IPS-20b (cell line): Measurements from ENCODE around the gene FHIT.

ENCODE experiments used
- H3K27ac ChIP-seq: one replicate; pipeline ENCODE4 v1.5.1; 2013; ENCODE audit warnings: low read length
- H3K27me3 ChIP-seq: 2 replicates; pipeline ENCODE4 v1.6.1; 2013; ENCODE audit warnings: mild to moderate bottlenecking, low read length, inconsistent platforms; ENCODE audit not compliant: insufficient read depth
- H3K36me3 ChIP-seq: 2 replicates; pipeline ENCODE4 v1.6.1; 2013; ENCODE audit warnings: low read depth, mild to moderate bottlenecking, inconsistent platforms, low read length, moderate library complexity; ENCODE audit not compliant: insufficient read depth
- H3K4me1 ChIP-seq: 2 replicates; pipeline ENCODE4 v1.6.1; 2013; ENCODE audit warnings: mild to moderate bottlenecking, control low read depth, inconsistent platforms, low read length, moderate library complexity; ENCODE audit not compliant: insufficient read depth
- H3K4me3 ChIP-seq: 2 replicates; pipeline ENCODE4 v1.5.1; 2013; ENCODE audit warnings: mild to moderate bottlenecking, low read length, inconsistent platforms
- H3K9ac ChIP-seq: 2 replicates; pipeline ENCODE4 v1.6.1; 2013; ENCODE audit warnings: low read depth, mild to moderate bottlenecking, inconsistent platforms, low read length, moderate library complexity
- H3K9me3 ChIP-seq: 2 replicates; pipeline ENCODE4 v1.6.1; 2013; ENCODE audit warnings: mild to moderate bottlenecking, low read depth, low read length, inconsistent platforms; ENCODE audit not compliant: insufficient read depth

The FHIT gene

GRCh38 chr3:60277361-60277800 lies 973.9 kb downstream of the FHIT start:
- no peaks in the 10 kb centered on the region for H3K4me1 ChIP-seq
- no peak overlapping the region for H3K4me3 ChIP-seq
- no peak overlapping the region for H3K27ac ChIP-seq
- H3K27me3 ChIP-seq = no peaks in the 10 kb centered on the region
- no peaks in the 10 kb centered on the region for H3K36me3 ChIP-seq
- H3K9ac ChIP-seq = no peak overlapping the region
- H3K9me3 ChIP-seq = no peaks in the 10 kb centered on the region

GRCh38 chr3:60276615-60277014 lies 974.6 kb downstream of the FHIT start:
- H3K27ac ChIP-seq = no peak overlapping the region
- no peaks in the 10 kb centered on the region for H3K9me3 ChIP-seq
- H3K4me3 ChIP-seq = no peak overlapping the region
- H3K36me3 ChIP-seq = no peaks in the 10 kb centered on the region
- no peak overlapping the region for H3K9ac ChIP-seq
- H3K4me1 ChIP-seq = no peaks in the 10 kb centered on the region
- no peaks in the 10 kb centered on the region for H3K27me3 ChIP-seq

GRCh38 chr3:60274646-60275045 lies 976.6 kb downstream of the FHIT start:
- Histone ChIP-seq H3K27me3 (no peaks in the 10 kb centered on the region), H3K27ac (no peak overlapping the region), H3K9me3 (no peaks in the 10 kb centered on the region), H3K4me3 (no peak overlapping the region), H3K4me1 (no peaks in the 10 kb centered on the region), H3K36me3 (no peaks in the 10 kb centered on the region), H3K9ac (no peak overlapping the region)

- Histone ChIP-seq H3K4me3 (no peak overlapping the region), H3K36me3 (no peaks in the 10 kb centered on the region), H3K4me1 (no peaks in the 10 kb centered on the region), H3K9ac (no peak overlapping the region), H3K27me3 (no peaks in the 10 kb centered on the region), H3K27ac (no peak overlapping the region), H3K9me3 (no peaks in the 10 kb centered on the region)
Measured at GRCh38 chr3:60274098-60274497, 977.2 kb downstream of the FHIT start.

- Histone ChIP-seq H3K9me3 (no peaks in the 10 kb centered on the region), H3K4me1 (no peaks in the 10 kb centered on the region), H3K4me3 (no peak overlapping the region), H3K27ac (no peak overlapping the region), H3K9ac (no peak overlapping the region), H3K36me3 (no peaks in the 10 kb centered on the region), H3K27me3 (no peaks in the 10 kb centered on the region)
Measured at GRCh38 chr3:60269829-60270266, 981.4 kb downstream of the FHIT start.

GRCh38 chr3:60269377-60269776 lies 981.9 kb downstream of the FHIT start:
- no peak overlapping the region for H3K9ac ChIP-seq
- H3K4me1 ChIP-seq = no peaks in the 10 kb centered on the region
- no peak overlapping the region for H3K27ac ChIP-seq
- H3K27me3 ChIP-seq = no peaks in the 10 kb centered on the region
- H3K4me3 ChIP-seq = no peak overlapping the region
- no peaks in the 10 kb centered on the region for H3K9me3 ChIP-seq
- no peaks in the 10 kb centered on the region for H3K36me3 ChIP-seq

- Histone ChIP-seq H3K4me1 (no peaks in the 10 kb centered on the region), H3K4me3 (no peak overlapping the region)
Measured at GRCh38 chr3:60268123-60268522, 983.1 kb downstream of the FHIT start.

GRCh38 chr3:60266444-60266843 lies 984.8 kb downstream of the FHIT start:
- Histone ChIP-seq H3K36me3 (no peaks in the 10 kb centered on the region), H3K9me3 (no peaks in the 10 kb centered on the region)

More at GRCh38 chr3:60268123-60268522, 983.1 kb downstream of the FHIT start:
- Histone ChIP-seq H3K27ac (no peak overlapping the region), H3K27me3 (no peaks in the 10 kb centered on the region), H3K36me3 (no peaks in the 10 kb centered on the region), H3K9ac (no peak overlapping the region), H3K9me3 (no peaks in the 10 kb centered on the region)

GRCh38 chr3:60263191-60263590 lies 988.1 kb downstream of the FHIT start:
- Histone ChIP-seq H3K9ac (no peak overlapping the region), H3K27ac (no peak overlapping the region), H3K9me3 (no peaks in the 10 kb centered on the region), H3K36me3 (no peaks in the 10 kb centered on the region), H3K27me3 (no peaks in the 10 kb centered on the region), H3K4me3 (no peak overlapping the region), H3K4me1 (no peaks in the 10 kb centered on the region; the same call in 1 of the 2 replicates)

More at GRCh38 chr3:60266444-60266843, 984.8 kb downstream of the FHIT start:
- Histone ChIP-seq H3K9ac (no peak overlapping the region), H3K4me1 (no peaks in the 10 kb centered on the region), H3K27ac (no peak overlapping the region), H3K4me3 (no peak overlapping the region), H3K27me3 (no peaks in the 10 kb centered on the region)

- Histone ChIP-seq H3K27me3 (no peaks in the 10 kb centered on the region), H3K9ac (no peak overlapping the region), H3K4me1 (no peaks in the 10 kb centered on the region; the same call in 1 of the 2 replicates), H3K36me3 (no peaks in the 10 kb centered on the region), H3K4me3 (no peak overlapping the region), H3K27ac (no peak overlapping the region), H3K9me3 (no peaks in the 10 kb centered on the region)
Measured at GRCh38 chr3:60262546-60262945, 988.7 kb downstream of the FHIT start.

GRCh38 chr3:60260546-60260945 lies 990.7 kb downstream of the FHIT start:
- Histone ChIP-seq H3K27ac (no peak overlapping the region), H3K27me3 (no peaks in the 10 kb centered on the region), H3K4me1 (no peaks in the 10 kb centered on the region; the same call in 1 of the 2 replicates), H3K36me3 (no peaks in the 10 kb centered on the region), H3K9me3 (no peaks in the 10 kb centered on the region), H3K9ac (no peak overlapping the region), H3K4me3 (no peak overlapping the region)

- Histone ChIP-seq H3K4me1 (no peaks in the 10 kb centered on the region), H3K4me3 (no peak overlapping the region), H3K27ac (no peak overlapping the region), H3K27me3 (no peaks in the 10 kb centered on the region), H3K9ac (no peak overlapping the region), H3K9me3 (peaks cover 6% of the 10 kb centered on the region), H3K36me3 (no peaks in the 10 kb centered on the region)
Measured at GRCh38 chr3:60250810-60251209, 1000.4 kb downstream of the FHIT start.
